GM18499 (cell line): ENCODE measurements around the gene DHX40.
"Not testable (repeated sequence)": the region's sequence is repeated elsewhere in the genome, so short reads cannot be mapped to it uniquely, and the experiment has no call there.

Experiments
- ATAC-seq: cut with Tn5 transposase; IDR thresholded peaks from one replicate; pipeline ENCODE4 v1.9.1; 2021; ENCODE audit warnings: moderate number of reproducible peaks; ENCODE audit not compliant: insufficient read depth, unreplicated experiment

DHX40 gene

GRCh38 chr17:59550703-59551102 lies 14.7 kb upstream of the DHX40 start:
- no peak for ATAC-seq

GRCh38 chr17:59558039-59558438 lies 7.4 kb upstream of the DHX40 start:
- no peak for ATAC-seq

- no peak for ATAC-seq
These were observed 6.5 kb upstream of the DHX40 start for GRCh38 chr17:59558953-59559352.

- ATAC-seq = no peak
These were observed 4.4 kb upstream of the DHX40 start for GRCh38 chr17:59561042-59561441.

- ATAC-seq = no peak
These were observed 532 bp downstream of the DHX40 start for GRCh38 chr17:59565959-59566324.

- ATAC-seq = not testable (repeated sequence)
These were observed 3.7 kb downstream of the DHX40 start for GRCh38 chr17:59569151-59569550.

GRCh38 chr17:59572301-59572924 lies 7.0 kb downstream of the DHX40 start:
- ATAC-seq = no peak

GRCh38 chr17:59584168-59584567 lies 18.8 kb downstream of the DHX40 start:
- ATAC-seq = not testable (repeated sequence)

- ATAC-seq = no peak
These were observed 34.8 kb downstream of the DHX40 start for GRCh38 chr17:59600169-59600568.

- peak; percentile 57 for ATAC-seq
These were observed 35.7 kb downstream of the DHX40 start for GRCh38 chr17:59601130-59601529.

GRCh38 chr17:59607061-59607460 lies 41.7 kb downstream of the DHX40 start:
- ATAC-seq = no peak

GRCh38 chr17:59607817-59608403 lies 42.5 kb downstream of the DHX40 start:
- no peak for ATAC-seq

- ATAC-seq = no peak
These were observed 46.1 kb downstream of the DHX40 start for GRCh38 chr17:59611503-59611902.

GRCh38 chr17:59616253-59616920 lies 51.0 kb downstream of the DHX40 start:
- no peak for ATAC-seq

- ATAC-seq = no peak
These were observed 51.8 kb downstream of the DHX40 start for GRCh38 chr17:59617156-59617732.

GRCh38 chr17:59619035-59619297 lies 53.6 kb downstream of the DHX40 start:
- ATAC-seq = no peak

GRCh38 chr17:59619298-59620063 lies 54.1 kb downstream of the DHX40 start, which contains the start of gene CLTC:
Gene CLTC, plus strand, starts transcription at chr17:59619895. Its CDS starts 237 bp downstream, at chr17:59620132.
- peak; percentile 59 for ATAC-seq

- ATAC-seq = no peak
These were observed 54.6 kb downstream of the DHX40 start for GRCh38 chr17:59620064-59620359.

- no peak for ATAC-seq
These were observed 55.3 kb downstream of the DHX40 start for GRCh38 chr17:59620518-59621259.

GRCh38 chr17:59621771-59622170 lies 56.4 kb downstream of the DHX40 start:
- ATAC-seq = no peak
